Caco-2 (cell line): ENCODE results near the gene GPBP1. TPM values are rescaled to one million over a fixed set of nuclear protein-coding genes. Genes with fewer than 3 reads are reported as not detected.

Source experiments
- BruUV-seq: library from RNA; stranded (reverse); fragments of 400-500 nt; replicated peaks from 2 replicates; lab custom pipeline; 2021; lab: Mats Ljungman, UMichigan
- CTCF ChIA-PET: fragments of 300-600 bp; sonication (Branson Sonifier 250); formaldehyde crosslinking; loops from one replicate; lab custom pipeline; 2022; ENCODE audit warnings: antibody characterized with exemption; lab: Charles Lee
- POLR2A ChIA-PET: fragments of 300-600 bp; sonication (Branson Sonifier 250); formaldehyde crosslinking; loops from one replicate; lab custom pipeline; 2022; ENCODE audit warnings: antibody characterized with exemption; lab: Charles Lee
- DNase-seq, 2 experiments: peaks; one replicate each; pipeline versions ENCODE4 v3.0.0 to v3.0.0-alpha.2; 2020 to 2022
- H3K27me3 ChIP-seq: replicated peaks from 2 replicates; pipeline ENCODE4 v1.6.0; 2011; ENCODE audit warnings: low read length; ENCODE audit not compliant: control insufficient read depth, insufficient read depth
- H3K36me3 ChIP-seq: 2 replicates; pipeline ENCODE4 v1.5.1; 2011; ENCODE audit warnings: low read length; ENCODE audit not compliant: control insufficient read depth, insufficient read depth
- H3K4me1 ChIP-seq: fragments of 250-450 bp; sonication (Bioruptor Pico); 2 replicates; pipeline ENCODE4 v1.5.1; 2020; ENCODE audit warnings: mild to moderate bottlenecking
- H3K4me3 ChIP-seq: 2 replicates; pipeline ENCODE4 v1.5.1; 2011; ENCODE audit warnings: low read depth, mild to moderate bottlenecking, control low read depth, low read length
- H3K9me3 ChIP-seq: fragments of 250-450 bp; sonication (Bioruptor Pico); 2 replicates; pipeline ENCODE4 v1.5.1; 2020; ENCODE audit warnings: mild to moderate bottlenecking, moderate library complexity
- H3K27ac Mint-ChIP-seq: one replicate; pipeline ENCODE4 v1.8.0; 2022; ENCODE audit warnings: mixed read lengths; ENCODE audit not compliant: unreplicated experiment
- H3K27me3 Mint-ChIP-seq: one replicate; pipeline ENCODE4 v1.8.0; 2022; ENCODE audit warnings: mixed read lengths; ENCODE audit not compliant: insufficient read depth, unreplicated experiment
- H3K36me3 Mint-ChIP-seq: one replicate; pipeline ENCODE4 v1.8.0; 2022; ENCODE audit warnings: mild to moderate bottlenecking, mixed read lengths; ENCODE audit not compliant: insufficient read depth, unreplicated experiment
- H3K4me1 Mint-ChIP-seq: one replicate; pipeline ENCODE4 v1.8.0; 2022; ENCODE audit warnings: low read depth, mixed read lengths; ENCODE audit not compliant: unreplicated experiment
- H3K4me3 Mint-ChIP-seq: one replicate; pipeline ENCODE4 v1.8.0; 2022; ENCODE audit warnings: mild to moderate bottlenecking, moderate library complexity, mixed read lengths; ENCODE audit not compliant: unreplicated experiment
- H3K9me3 Mint-ChIP-seq: one replicate; pipeline ENCODE4 v1.8.0; 2022; ENCODE audit warnings: mixed read lengths; ENCODE audit not compliant: unreplicated experiment
- intact Hi-C: fragments of 100-400 bp; cut with micrococcal nuclease; formaldehyde crosslinking; loops from one replicate; pipeline ENCODE4 v1.10.0; 2022; ENCODE audit not compliant: unreplicated experiment
- total RNA-seq: library from RNA; stranded (reverse); gene quantifications from 2 replicates; pipeline ENCODE4 v1.2.3, GENCODE V29; 2022
- TF ChIP-seq, protein P1 (sequence below), 2 experiments: fragments of 200-600 bp in 1 of 2; IDR thresholded peaks; 1 replicate in 1 of 2; 2 replicates in 1 of 2; pipeline versions ENCODE4 v1.5.1 to v1.8.0; 2011 to 2022; ENCODE audit warnings: antibody characterized with exemption in 1 of 2, control low read depth in 1 of 2, inconsistent platforms in 1 of 2, low read depth in 1 of 2, low read length in 1 of 2, mild to moderate bottlenecking in 1 of 2, moderate library complexity in 1 of 2; ENCODE audit not compliant: insufficient read depth in 1 of 2, severe bottlenecking in 1 of 2, unreplicated experiment in 1 of 2

The GPBP1 gene
- total RNA-seq, 1 experiment from 2014 or later: 100 TPM

- ChIA-PET POLR2A (no interaction called here), CTCF (no interaction called here)
- H3K4me3 Mint-ChIP-seq: no peak overlapping the region
- Histone ChIP-seq H3K9me3 (no peaks in the 10 kb centered on the region), H3K4me1 (no peaks in the 10 kb centered on the region), H3K27me3 (no peaks in the 10 kb centered on the region), H3K36me3 (peaks cover 1% of the 10 kb centered on the region), H3K4me3 (no peak overlapping the region)
- no peaks in the 10 kb centered on the region for H3K27me3 Mint-ChIP-seq
- TF ChIP-seq, protein P1, sequence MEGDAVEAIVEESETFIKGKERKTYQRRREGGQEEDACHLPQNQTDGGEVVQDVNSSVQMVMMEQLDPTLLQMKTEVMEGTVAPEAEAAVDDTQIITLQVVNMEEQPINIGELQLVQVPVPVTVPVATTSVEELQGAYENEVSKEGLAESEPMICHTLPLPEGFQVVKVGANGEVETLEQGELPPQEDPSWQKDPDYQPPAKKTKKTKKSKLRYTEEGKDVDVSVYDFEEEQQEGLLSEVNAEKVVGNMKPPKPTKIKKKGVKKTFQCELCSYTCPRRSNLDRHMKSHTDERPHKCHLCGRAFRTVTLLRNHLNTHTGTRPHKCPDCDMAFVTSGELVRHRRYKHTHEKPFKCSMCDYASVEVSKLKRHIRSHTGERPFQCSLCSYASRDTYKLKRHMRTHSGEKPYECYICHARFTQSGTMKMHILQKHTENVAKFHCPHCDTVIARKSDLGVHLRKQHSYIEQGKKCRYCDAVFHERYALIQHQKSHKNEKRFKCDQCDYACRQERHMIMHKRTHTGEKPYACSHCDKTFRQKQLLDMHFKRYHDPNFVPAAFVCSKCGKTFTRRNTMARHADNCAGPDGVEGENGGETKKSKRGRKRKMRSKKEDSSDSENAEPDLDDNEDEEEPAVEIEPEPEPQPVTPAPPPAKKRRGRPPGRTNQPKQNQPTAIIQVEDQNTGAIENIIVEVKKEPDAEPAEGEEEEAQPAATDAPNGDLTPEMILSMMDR (IDR thresholded peaks at IDR 0.05; ENCODE audit: insufficient read depth in 1 of 2, low read depth in 1 of 2, low read length in 1 of 2, severe bottlenecking in 1 of 2, unreplicated experiment in 1 of 2): no peak
- peaks cover 8% of the 10 kb centered on the region for H3K4me1 Mint-ChIP-seq
- peaks cover 44% of the 10 kb centered on the region for H3K36me3 Mint-ChIP-seq
- intact Hi-C loops: no loop called here
- BruUV-seq: no TSS peak
- no peak for DNase-seq
- H3K9me3 Mint-ChIP-seq: no peaks in the 10 kb centered on the region
- H3K27ac Mint-ChIP-seq: no peak overlapping the region
Measured at GRCh38 chr5:57211039-57211438, 37.2 kb downstream of the GPBP1 start.

- Mint-ChIP-seq H3K4me1 (no peaks in the 10 kb centered on the region), H3K36me3 (peaks cover 72% of the 10 kb centered on the region), H3K9me3 (no peaks in the 10 kb centered on the region), H3K27ac (peak overlapping the region; percentile 57), H3K27me3 (no peaks in the 10 kb centered on the region), H3K4me3 (no peak overlapping the region)
- Histone ChIP-seq H3K9me3 (no peaks in the 10 kb centered on the region), H3K27me3 (no peaks in the 10 kb centered on the region), H3K4me1 (0 out of 2 replicates have a peak, but pooled peaks cover 1% of the 10 kb centered on the region), H3K36me3 (peaks cover 1% of the 10 kb centered on the region), H3K4me3 (no peak overlapping the region)
- TF ChIP-seq, protein P1 (IDR thresholded peaks at IDR 0.05; ENCODE audit: insufficient read depth in 1 of 2, low read depth in 1 of 2, low read length in 1 of 2, severe bottlenecking in 1 of 2, unreplicated experiment in 1 of 2): no peak
- ChIA-PET POLR2A (no interaction called here), CTCF (no interaction called here)
- DNase-seq: no peak
- intact Hi-C loops: no loop called here
- BruUV-seq: no TSS peak
Measured at GRCh38 chr5:57215629-57216195, 41.9 kb downstream of the GPBP1 start.

DNA sequence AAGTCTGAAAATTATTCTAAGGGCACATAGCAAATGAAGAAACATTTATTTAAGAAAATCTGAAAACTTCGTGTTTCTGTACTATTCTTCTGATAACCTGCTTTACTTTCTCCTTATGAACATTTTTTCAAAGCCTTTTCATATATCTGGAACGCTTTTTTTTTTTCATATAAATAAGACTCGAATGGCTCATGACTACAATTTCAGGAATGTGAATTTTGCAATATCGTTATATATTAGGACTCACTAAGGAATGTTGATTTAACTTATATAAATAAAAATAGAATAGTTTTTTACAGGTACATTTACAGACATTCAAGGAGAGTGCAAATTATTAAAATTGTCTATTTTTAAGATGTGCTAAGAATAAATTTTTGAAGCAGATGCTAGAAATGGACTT is 42.9 kb downstream of the GPBP1 start:
- peaks cover 6% of the 10 kb centered on the region; the same call in 1 of the 2 replicates for H3K4me1 ChIP-seq
- Mint-ChIP-seq H3K4me3 (no peak overlapping the region), H3K4me1 (no peaks in the 10 kb centered on the region), H3K9me3 (no peaks in the 10 kb centered on the region), H3K36me3 (peaks cover 79% of the 10 kb centered on the region), H3K27me3 (no peaks in the 10 kb centered on the region), H3K27ac (no peak overlapping the region)
- H3K9me3 ChIP-seq: no peaks in the 10 kb centered on the region
- no peak overlapping the region for H3K4me3 ChIP-seq
- CTCF ChIA-PET: no interaction called here
- peaks cover 1% of the 10 kb centered on the region for H3K36me3 ChIP-seq
- POLR2A ChIA-PET: no interaction called here
- TF ChIP-seq, protein P1 (IDR thresholded peaks at IDR 0.05; ENCODE audit: insufficient read depth in 1 of 2, low read depth in 1 of 2, low read length in 1 of 2, severe bottlenecking in 1 of 2, unreplicated experiment in 1 of 2): no peak
- no TSS peak for BruUV-seq
- DNase-seq: no peak
- intact Hi-C loops: no loop called here
- no peaks in the 10 kb centered on the region for H3K27me3 ChIP-seq
